ENCODE data around the gene C5orf52.

GRCh38 chr5:157671592-157672330, 428 bp downstream of the C5orf52 start:
- TF ChIP-seq POLR2AphosphoS5 (IDR thresholded peaks at IDR 0.05; ENCODE audit: borderline replicate concordance, low read depth, low read length) (no peak), EZH2 (IDR thresholded peaks at IDR 0.05) (no peak)

Measured in SK-N-MC (cell line).